HEK293 (cell line): Measurements from ENCODE around the gene CCDC120.

Source experiments
- CTCF ChIA-PET: fragments of 350-600 bp; formaldehyde crosslinking; extraction: SDS; loops from one replicate; lab custom pipeline; 2021; ENCODE audit warnings: antibody characterized with exemption; lab: Yijun Ruan, JAX
- POLR2A ChIA-PET: fragments of 300-600 bp; formaldehyde crosslinking; extraction: SDS; loops from one replicate; lab custom pipeline; 2020; ENCODE audit warnings: antibody characterized with exemption, inconsistent platforms; lab: Yijun Ruan, JAX
- H3K27ac ChIP-seq: fragments of 200-500 bp; sonication (Bioruptor generic); 2 replicates; pipeline ENCODE4 v1.5.1; 2014; ENCODE audit warnings: low read depth, low read length, control low read depth, inconsistent platforms; ENCODE audit errors: extremely low read depth
- H3K36me3 ChIP-seq, 2 experiments: fragments of 200-500 bp in 1 of 2; sonication (Bioruptor generic) in 1 of 2; 1 replicate in 1 of 2; 2 replicates in 1 of 2; pipeline ENCODE4 v1.5.1; 2014 to 2017; ENCODE audit warnings: inconsistent platforms in 2 of 2, low read length in 2 of 2; ENCODE audit not compliant: control insufficient read depth in 2 of 2, insufficient read depth in 1 of 2
- H3K4me1 ChIP-seq: fragments of 200-500 bp; sonication (Bioruptor generic); 2 replicates; pipeline ENCODE4 v1.5.1; 2014; ENCODE audit warnings: mild to moderate bottlenecking, low read length, inconsistent platforms; ENCODE audit not compliant: control insufficient read depth, insufficient read depth
- H3K4me3 ChIP-seq: 2 replicates; pipeline ENCODE4 v1.5.1; 2011; ENCODE audit warnings: low read depth, mild to moderate bottlenecking, control low read depth, low read length, moderate library complexity
- H3K9me3 ChIP-seq: fragments of 200-500 bp; sonication (Bioruptor generic); 2 replicates; pipeline ENCODE4 v1.5.1; 2014; ENCODE audit warnings: low read depth, low read length, inconsistent platforms; ENCODE audit not compliant: control insufficient read depth, insufficient read depth
- GLIS2 ChIP-seq: fragments of 450-650 bp; formaldehyde crosslinking; IDR thresholded peaks from 2 replicates; pipeline ENCODE4 v1.5.1; 2016; ENCODE audit warnings: missing biosample characterization, missing genetic modification characterization
- HOXC10 ChIP-seq: sonication (generic); formaldehyde crosslinking; IDR thresholded peaks from 2 replicates; pipeline ENCODE4 v1.8.1; 2023; ENCODE audit warnings: mild to moderate bottlenecking, missing genetic modification reagents
- INSM2 ChIP-seq: fragments of 450-650 bp; formaldehyde crosslinking; IDR thresholded peaks from 2 replicates; pipeline ENCODE4 v1.5.1; 2016; ENCODE audit warnings: missing biosample characterization, missing genetic modification characterization
- KLF1 ChIP-seq: fragments of 450-650 bp; formaldehyde crosslinking; IDR thresholded peaks from 2 replicates; pipeline ENCODE4 v1.5.1; 2016; ENCODE audit warnings: missing biosample characterization, missing genetic modification characterization
- KLF9 ChIP-seq: fragments of 450-650 bp; formaldehyde crosslinking; IDR thresholded peaks from 2 replicates; pipeline ENCODE4 v1.5.1; 2016; ENCODE audit warnings: missing biosample characterization, missing genetic modification characterization, low read depth
- PRDM4 ChIP-seq: fragments of 450-650 bp; formaldehyde crosslinking; IDR thresholded peaks from 2 replicates; pipeline ENCODE4 v1.5.1; 2017; ENCODE audit warnings: missing biosample characterization, missing genetic modification characterization
- SP2 ChIP-seq: fragments of 450-650 bp; formaldehyde crosslinking; IDR thresholded peaks from 2 replicates; pipeline ENCODE4 v1.5.1; 2016; ENCODE audit warnings: missing biosample characterization, missing genetic modification characterization
- ZNF398 ChIP-seq: fragments of 450-650 bp; formaldehyde crosslinking; IDR thresholded peaks from 2 replicates; pipeline ENCODE4 v1.5.1; 2017; ENCODE audit warnings: missing biosample characterization, missing genetic modification characterization
- ZNF423 ChIP-seq: fragments of 450-650 bp; formaldehyde crosslinking; IDR thresholded peaks from 2 replicates; pipeline ENCODE4 v1.5.1; 2016; ENCODE audit warnings: missing biosample characterization, missing genetic modification characterization
- ZNF473 ChIP-seq: fragments of 450-650 bp; formaldehyde crosslinking; IDR thresholded peaks from 2 replicates; pipeline ENCODE4 v1.5.1; 2017; ENCODE audit warnings: missing biosample characterization, missing genetic modification characterization
- ZNF48 ChIP-seq: fragments of 450-650 bp; formaldehyde crosslinking; IDR thresholded peaks from 2 replicates; pipeline ENCODE4 v1.5.1; 2016; ENCODE audit warnings: missing biosample characterization, missing genetic modification characterization
- ZNF558 ChIP-seq: fragments of 450-650 bp; formaldehyde crosslinking; IDR thresholded peaks from 2 replicates; pipeline ENCODE4 v1.5.1; 2016; ENCODE audit warnings: missing biosample characterization, missing genetic modification characterization
- ZNF629 ChIP-seq: fragments of 450-650 bp; formaldehyde crosslinking; IDR thresholded peaks from 2 replicates; pipeline ENCODE4 v1.5.1; 2017; ENCODE audit warnings: missing biosample characterization, missing genetic modification characterization
- ZNF747 ChIP-seq: fragments of 450-650 bp; formaldehyde crosslinking; IDR thresholded peaks from 2 replicates; pipeline ENCODE4 v1.5.1; 2016; ENCODE audit warnings: missing biosample characterization, missing genetic modification characterization
- ZNF768 ChIP-seq: fragments of 450-650 bp; formaldehyde crosslinking; IDR thresholded peaks from 2 replicates; pipeline ENCODE4 v1.5.1; 2018; ENCODE audit warnings: missing biosample characterization, mild to moderate bottlenecking, missing genetic modification characterization
- ZNF777 ChIP-seq: fragments of 450-650 bp; formaldehyde crosslinking; IDR thresholded peaks from 2 replicates; pipeline ENCODE4 v1.5.1; 2017; ENCODE audit warnings: missing biosample characterization, missing genetic modification characterization, borderline replicate concordance
- ZNF785 ChIP-seq: fragments of 450-650 bp; formaldehyde crosslinking; IDR thresholded peaks from 2 replicates; pipeline ENCODE4 v1.5.1; 2016; ENCODE audit warnings: missing biosample characterization, missing genetic modification characterization
- TF ChIP-seq, protein P1 (sequence below): fragments of 450-650 bp; formaldehyde crosslinking; IDR thresholded peaks from 2 replicates; pipeline ENCODE4 v1.5.1; 2016; ENCODE audit warnings: missing biosample characterization, missing genetic modification characterization
- TF ChIP-seq, protein P2 (sequence below): fragments of 450-650 bp; formaldehyde crosslinking; optimal IDR thresholded peaks from 2 replicates; pipeline ENCODE3; 2016; ENCODE audit warnings: missing biosample characterization, mild to moderate bottlenecking, missing genetic modification characterization
- TF ChIP-seq, protein P3 (sequence below): fragments of 450-650 bp; formaldehyde crosslinking; IDR thresholded peaks from 2 replicates; pipeline ENCODE4 v1.5.1; 2016; ENCODE audit warnings: missing biosample characterization, missing genetic modification characterization
- TF ChIP-seq, protein P4 (sequence below): fragments of 450-650 bp; formaldehyde crosslinking; IDR thresholded peaks from 2 replicates; pipeline ENCODE4 v1.5.1; 2017; ENCODE audit warnings: missing biosample characterization, missing genetic modification characterization

CCDC120 gene

DNA sequence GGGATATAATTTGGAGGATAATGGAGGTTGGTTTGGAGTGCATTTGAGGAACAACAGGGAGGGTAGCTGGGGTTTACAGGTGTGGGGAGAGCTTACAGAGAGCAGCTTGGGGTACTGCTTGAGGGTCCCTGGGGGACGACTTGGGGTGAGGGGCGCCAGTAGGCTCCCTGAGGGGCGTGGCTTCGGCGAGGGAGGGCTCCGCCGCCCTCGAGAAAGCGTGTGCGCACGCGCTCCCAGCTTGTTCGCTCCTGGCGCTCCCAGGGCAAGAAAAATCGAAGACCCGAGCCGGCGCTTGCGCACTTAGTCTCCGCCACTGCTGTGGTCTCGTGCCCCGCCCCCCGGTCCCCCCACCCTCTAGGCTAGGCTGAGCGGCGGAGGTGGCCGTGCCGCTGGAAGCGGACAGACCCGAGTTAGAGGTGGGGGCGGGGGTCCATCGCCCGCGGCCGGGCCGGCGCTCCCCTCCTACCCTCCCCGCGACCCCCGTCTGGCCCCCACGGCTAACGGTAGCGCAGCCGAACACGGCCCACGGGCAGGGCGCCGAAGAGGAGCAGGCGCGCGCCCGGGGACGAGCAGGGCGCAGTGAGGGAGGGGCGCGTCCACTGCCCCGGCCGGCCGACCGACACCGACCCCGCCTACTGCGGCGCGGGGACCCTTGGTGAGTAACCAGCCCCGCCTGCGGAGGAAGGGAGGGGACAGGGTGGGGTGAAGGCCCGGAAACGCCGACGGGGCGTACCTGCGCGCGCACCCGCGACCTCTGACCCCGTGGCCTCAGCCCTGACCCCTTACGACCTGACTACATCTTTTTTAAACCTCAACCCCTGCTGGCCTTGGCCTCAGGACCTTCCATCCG, 5.4 kb upstream of the CCDC120 start (continued):
- TF ChIP-seq ZNF398 (tag by site-specific recombination): peak; percentile 70
- TF ChIP-seq, protein P1, sequence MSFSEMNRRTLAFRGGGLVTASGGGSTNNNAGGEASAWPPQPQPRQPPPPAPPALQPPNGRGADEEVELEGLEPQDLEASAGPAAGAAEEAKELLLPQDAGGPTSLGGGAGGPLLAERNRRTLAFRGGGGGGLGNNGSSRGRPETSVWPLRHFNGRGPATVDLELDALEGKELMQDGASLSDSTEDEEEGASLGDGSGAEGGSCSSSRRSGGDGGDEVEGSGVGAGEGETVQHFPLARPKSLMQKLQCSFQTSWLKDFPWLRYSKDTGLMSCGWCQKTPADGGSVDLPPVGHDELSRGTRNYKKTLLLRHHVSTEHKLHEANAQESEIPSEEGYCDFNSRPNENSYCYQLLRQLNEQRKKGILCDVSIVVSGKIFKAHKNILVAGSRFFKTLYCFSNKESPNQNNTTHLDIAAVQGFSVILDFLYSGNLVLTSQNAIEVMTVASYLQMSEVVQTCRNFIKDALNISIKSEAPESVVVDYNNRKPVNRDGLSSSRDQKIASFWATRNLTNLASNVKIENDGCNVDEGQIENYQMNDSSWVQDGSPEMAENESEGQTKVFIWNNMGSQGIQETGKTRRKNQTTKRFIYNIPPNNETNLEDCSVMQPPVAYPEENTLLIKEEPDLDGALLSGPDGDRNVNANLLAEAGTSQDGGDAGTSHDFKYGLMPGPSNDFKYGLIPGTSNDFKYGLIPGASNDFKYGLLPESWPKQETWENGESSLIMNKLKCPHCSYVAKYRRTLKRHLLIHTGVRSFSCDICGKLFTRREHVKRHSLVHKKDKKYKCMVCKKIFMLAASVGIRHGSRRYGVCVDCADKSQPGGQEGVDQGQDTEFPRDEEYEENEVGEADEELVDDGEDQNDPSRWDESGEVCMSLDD: peak; percentile 56; the same call in 1 of the 2 replicates
- TF ChIP-seq HOXC10: 0 out of 2 replicates have a peak, but pooled peaks have one; percentile 50
- peak; percentile 79 for TF ChIP-seq KLF9
- peak; percentile 84 for TF ChIP-seq KLF1 (tag by site-specific recombination)
- no peak for TF ChIP-seq ZNF473 (tag by site-specific recombination)
- peak; percentile 46 for TF ChIP-seq SP2 (tag by site-specific recombination)
- TF ChIP-seq, protein P2, sequence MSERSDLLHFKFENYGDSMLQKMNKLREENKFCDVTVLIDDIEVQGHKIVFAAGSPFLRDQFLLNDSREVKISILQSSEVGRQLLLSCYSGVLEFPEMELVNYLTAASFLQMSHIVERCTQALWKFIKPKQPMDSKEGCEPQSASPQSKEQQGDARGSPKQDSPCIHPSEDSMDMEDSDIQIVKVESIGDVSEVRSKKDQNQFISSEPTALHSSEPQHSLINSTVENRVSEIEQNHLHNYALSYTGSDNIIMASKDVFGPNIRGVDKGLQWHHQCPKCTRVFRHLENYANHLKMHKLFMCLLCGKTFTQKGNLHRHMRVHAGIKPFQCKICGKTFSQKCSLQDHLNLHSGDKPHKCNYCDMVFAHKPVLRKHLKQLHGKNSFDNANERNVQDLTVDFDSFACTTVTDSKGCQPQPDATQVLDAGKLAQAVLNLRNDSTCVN (tag by site-specific recombination): peak; percentile 86
- no peak for TF ChIP-seq ZNF785 (tag by site-specific recombination)
- TF ChIP-seq ZNF777 (tag by site-specific recombination): 0 out of 2 replicates have a peak, but pooled peaks have one; percentile 41
- TF ChIP-seq ZNF423 (tag by site-specific recombination): 0 out of 2 replicates have a peak, but pooled peaks have one; percentile 30
- TF ChIP-seq ZNF747: no peak
- TF ChIP-seq, protein P3, sequence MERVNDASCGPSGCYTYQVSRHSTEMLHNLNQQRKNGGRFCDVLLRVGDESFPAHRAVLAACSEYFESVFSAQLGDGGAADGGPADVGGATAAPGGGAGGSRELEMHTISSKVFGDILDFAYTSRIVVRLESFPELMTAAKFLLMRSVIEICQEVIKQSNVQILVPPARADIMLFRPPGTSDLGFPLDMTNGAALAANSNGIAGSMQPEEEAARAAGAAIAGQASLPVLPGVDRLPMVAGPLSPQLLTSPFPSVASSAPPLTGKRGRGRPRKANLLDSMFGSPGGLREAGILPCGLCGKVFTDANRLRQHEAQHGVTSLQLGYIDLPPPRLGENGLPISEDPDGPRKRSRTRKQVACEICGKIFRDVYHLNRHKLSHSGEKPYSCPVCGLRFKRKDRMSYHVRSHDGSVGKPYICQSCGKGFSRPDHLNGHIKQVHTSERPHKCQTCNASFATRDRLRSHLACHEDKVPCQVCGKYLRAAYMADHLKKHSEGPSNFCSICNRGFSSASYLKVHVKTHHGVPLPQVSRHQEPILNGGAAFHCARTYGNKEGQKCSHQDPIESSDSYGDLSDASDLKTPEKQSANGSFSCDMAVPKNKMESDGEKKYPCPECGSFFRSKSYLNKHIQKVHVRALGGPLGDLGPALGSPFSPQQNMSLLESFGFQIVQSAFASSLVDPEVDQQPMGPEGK: peak; percentile 75
- TF ChIP-seq GLIS2 (tag by site-specific recombination): peak; percentile 62
- TF ChIP-seq, all 188 proteins: peak for 21

DNA sequence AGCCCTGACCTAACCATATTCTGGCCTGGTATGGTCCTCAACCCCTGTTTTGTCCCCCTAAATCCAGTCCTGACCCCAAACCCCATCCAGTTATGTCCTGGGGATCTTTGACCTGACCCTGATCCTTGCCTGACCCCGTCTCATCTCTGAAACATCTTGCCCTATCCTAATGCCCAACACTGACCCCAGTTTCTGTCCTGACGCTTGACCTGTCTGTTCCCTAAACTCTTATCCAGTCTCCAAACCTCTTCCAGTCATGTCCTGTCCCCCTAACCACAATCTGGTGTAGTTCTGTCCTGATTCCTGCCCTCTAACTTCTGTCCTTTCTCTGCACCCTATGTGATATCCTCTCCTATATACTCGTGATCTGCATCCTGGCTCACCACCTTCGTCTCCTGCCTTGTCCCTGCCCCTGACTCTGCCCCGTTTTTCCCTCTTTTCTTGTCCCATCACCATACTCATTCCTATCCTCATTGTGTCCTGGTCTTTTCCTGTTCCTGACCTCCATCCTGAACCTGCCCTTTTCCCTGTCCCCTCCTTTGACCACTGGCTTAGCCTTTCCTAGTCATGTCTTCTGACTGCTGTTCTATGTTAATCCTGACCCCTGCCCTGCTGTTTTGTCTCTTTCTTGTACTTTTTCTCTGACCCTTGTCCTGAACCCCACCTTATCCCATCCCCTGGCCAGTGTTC, 4.6 kb upstream of the CCDC120 start:
- no peak overlapping the region for H3K27ac ChIP-seq
- H3K4me1 ChIP-seq: no peaks in the 10 kb centered on the region
- H3K9me3 ChIP-seq: no peaks in the 10 kb centered on the region
- H3K36me3 ChIP-seq: no peaks in the 10 kb centered on the region
- ChIA-PET POLR2A (no interaction called here), CTCF (no interaction called here)
- peak overlapping the region; percentile 59 for H3K4me3 ChIP-seq
- TF ChIP-seq ZNF48 (tag by site-specific recombination) (no peak), ZNF629 (no peak), ZNF558 (tag by site-specific recombination) (no peak), ZNF768 (tag by site-specific recombination) (no peak), INSM2 (tag by site-specific recombination) (no peak), PRDM4 (tag by site-specific recombination) (no peak)
- TF ChIP-seq, protein P4, sequence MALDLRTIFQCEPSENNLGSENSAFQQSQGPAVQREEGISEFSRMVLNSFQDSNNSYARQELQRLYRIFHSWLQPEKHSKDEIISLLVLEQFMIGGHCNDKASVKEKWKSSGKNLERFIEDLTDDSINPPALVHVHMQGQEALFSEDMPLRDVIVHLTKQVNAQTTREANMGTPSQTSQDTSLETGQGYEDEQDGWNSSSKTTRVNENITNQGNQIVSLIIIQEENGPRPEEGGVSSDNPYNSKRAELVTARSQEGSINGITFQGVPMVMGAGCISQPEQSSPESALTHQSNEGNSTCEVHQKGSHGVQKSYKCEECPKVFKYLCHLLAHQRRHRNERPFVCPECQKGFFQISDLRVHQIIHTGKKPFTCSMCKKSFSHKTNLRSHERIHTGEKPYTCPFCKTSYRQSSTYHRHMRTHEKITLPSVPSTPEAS (tag by site-specific recombination): no peak
